Suprapubic skin (tissue), 4 donors: ENCODE results near the gene RAB38. TPM values are rescaled to one million over a fixed set of nuclear protein-coding genes. Genes with fewer than 3 reads are reported as not detected.

Experiments used
- DNase-seq, 2 donors: peaks; one replicate each; pipeline ENCODE4 v3.0.0-alpha.2; 2019; ENCODE audit warnings: low spot score in 2 of 2
- H3K27ac ChIP-seq: fragments of 200-600 bp; sonication (generic); one replicate; pipeline ENCODE4 v1.5.1; 2019
- H3K27me3 ChIP-seq: fragments of 200-600 bp; sonication (generic); one replicate; pipeline ENCODE4 v1.5.1; 2019
- H3K36me3 ChIP-seq: fragments of 200-600 bp; sonication (generic); one replicate; pipeline ENCODE4 v1.5.1; 2019
- H3K4me1 ChIP-seq: fragments of 200-600 bp; sonication (generic); one replicate; pipeline ENCODE4 v1.5.1; 2019
- H3K4me3 ChIP-seq: fragments of 200-600 bp; sonication (generic); one replicate; pipeline ENCODE4 v1.5.1; 2019; ENCODE audit warnings: mild to moderate bottlenecking
- H3K9me3 ChIP-seq: fragments of 200-600 bp; sonication (generic); one replicate; pipeline ENCODE4 v1.5.1; 2019
- CTCF ChIP-seq, 2 donors: fragments of 200-600 bp in 1 of 2; fragments of 450-650 bp in 1 of 2; sonication (generic) in 1 of 2; IDR thresholded peaks; one replicate each; pipeline ENCODE4 v1.5.1; 2016 to 2019; ENCODE audit warnings: antibody characterized with exemption in 2 of 2, mild to moderate bottlenecking in 1 of 2, moderate library complexity in 1 of 2
- EP300 ChIP-seq: sonication (generic); formaldehyde crosslinking; IDR thresholded peaks from one replicate; pipeline ENCODE4 v1.6.1; 2017; ENCODE audit warnings: antibody characterized with exemption
- POLR2A ChIP-seq, 2 donors: fragments of 450-650 bp; IDR thresholded peaks; one replicate each; pipeline ENCODE4 v1.6.1; 2017; ENCODE audit warnings: antibody characterized with exemption in 2 of 2, mild to moderate bottlenecking in 2 of 2, moderate library complexity in 2 of 2
- POLR2AphosphoS5 ChIP-seq, 3 donors: sonication (generic); formaldehyde crosslinking; IDR thresholded peaks; one replicate each; pipeline ENCODE4 v1.6.1; 2017; ENCODE audit warnings: antibody characterized with exemption in 3 of 3
- WGBS: methylation state at CpG from one replicate; pipeline ENCODE4 v1.1.5; 2018; 5-methylcytosine and 5-hydroxymethylcytosine counted together
- total RNA-seq, 4 donors: library from RNA; depleted of rRNA; stranded (reverse); fragments of >200 nt; gene quantifications; one replicate each; pipeline ENCODE4 v1.1.0, GENCODE V29; 2016

The RAB38 gene
- total RNA-seq, 4 donors from 2014 or later = 27.8 to 76.6 (median 48.9) TPM

- H3K27ac ChIP-seq = no peak overlapping the region
- H3K36me3 ChIP-seq = no peaks in the 10 kb centered on the region
Observed at GRCh38 chr11:88204353-88204752, 29.1 kb upstream of the RAB38 start.

GRCh38 chr11:88203604-88204003 lies 28.4 kb upstream of the RAB38 start:
- WGBS = 100% methylated on average over 2 of the region's 2 CpGs
- no peaks in the 10 kb centered on the region for H3K36me3 ChIP-seq
- no peaks in the 10 kb centered on the region for H3K27me3 ChIP-seq
- H3K27ac ChIP-seq = no peak overlapping the region
- H3K4me3 ChIP-seq = no peak overlapping the region
- TF ChIP-seq POLR2A (IDR thresholded peaks at IDR 0.05) = no peak
- no peak for TF ChIP-seq CTCF (IDR thresholded peaks at IDR 0.05)
- no peak for TF ChIP-seq EP300
- no peak for TF ChIP-seq POLR2AphosphoS5 (IDR thresholded peaks at IDR 0.05)
- no peaks in the 10 kb centered on the region for H3K4me1 ChIP-seq
- no peak for DNase-seq
- H3K9me3 ChIP-seq = no peaks in the 10 kb centered on the region

More at GRCh38 chr11:88204353-88204752, 29.1 kb upstream of the RAB38 start:
- Histone ChIP-seq H3K4me1 (no peaks in the 10 kb centered on the region), H3K27me3 (no peaks in the 10 kb centered on the region), H3K4me3 (no peak overlapping the region), H3K9me3 (no peaks in the 10 kb centered on the region)
- WGBS = 90% methylated on average over 3 of the region's 3 CpGs
- no peak for DNase-seq
- TF ChIP-seq POLR2A (IDR thresholded peaks at IDR 0.05) (no peak), POLR2AphosphoS5 (IDR thresholded peaks at IDR 0.05) (no peak), CTCF (IDR thresholded peaks at IDR 0.05) (no peak), EP300 (no peak)

GRCh38 chr11:88202498-88202897 lies 27.3 kb upstream of the RAB38 start:
- no peaks in the 10 kb centered on the region for H3K27me3 ChIP-seq
- H3K36me3 ChIP-seq = no peaks in the 10 kb centered on the region
- TF ChIP-seq CTCF (IDR thresholded peaks at IDR 0.05) (no peak), POLR2A (IDR thresholded peaks at IDR 0.05) (no peak), POLR2AphosphoS5 (IDR thresholded peaks at IDR 0.05) (no peak), EP300 (no peak)
- H3K27ac ChIP-seq = no peak overlapping the region
- H3K4me3 ChIP-seq = no peak overlapping the region
- no peaks in the 10 kb centered on the region for H3K9me3 ChIP-seq
- no peak for DNase-seq
- WGBS = 65% methylated on average over 1 of the region's 1 CpG
- no peaks in the 10 kb centered on the region for H3K4me1 ChIP-seq

GRCh38 chr11:88196393-88196792 lies 21.1 kb upstream of the RAB38 start:
- Histone ChIP-seq H3K36me3 (no peaks in the 10 kb centered on the region), H3K27me3 (no peaks in the 10 kb centered on the region), H3K4me1 (no peaks in the 10 kb centered on the region), H3K4me3 (no peak overlapping the region), H3K27ac (no peak overlapping the region), H3K9me3 (peaks cover 14% of the 10 kb centered on the region)
- no peak for DNase-seq
- TF ChIP-seq POLR2A (IDR thresholded peaks at IDR 0.05) (no peak), EP300 (no peak)

GRCh38 chr11:88195908-88196307 lies 20.7 kb upstream of the RAB38 start:
- Histone ChIP-seq H3K36me3 (no peaks in the 10 kb centered on the region), H3K4me3 (no peak overlapping the region), H3K27ac (no peak overlapping the region), H3K9me3 (peaks cover 14% of the 10 kb centered on the region), H3K4me1 (no peaks in the 10 kb centered on the region), H3K27me3 (no peaks in the 10 kb centered on the region)
- TF ChIP-seq EP300 = no peak
- no peak for TF ChIP-seq POLR2A (IDR thresholded peaks at IDR 0.05)
- TF ChIP-seq CTCF (IDR thresholded peaks at IDR 0.05) = no peak
- TF ChIP-seq POLR2AphosphoS5 (IDR thresholded peaks at IDR 0.05) = no peak
- DNase-seq = no peak

- no peak for DNase-seq
- TF ChIP-seq CTCF (IDR thresholded peaks at IDR 0.05) = no peak
- TF ChIP-seq POLR2A (IDR thresholded peaks at IDR 0.05) = no peak
- TF ChIP-seq POLR2AphosphoS5 (IDR thresholded peaks at IDR 0.05) = no peak
- no peak for TF ChIP-seq EP300
- no peak overlapping the region for H3K4me3 ChIP-seq
- no peaks in the 10 kb centered on the region for H3K27me3 ChIP-seq
- peaks cover 14% of the 10 kb centered on the region for H3K9me3 ChIP-seq
- WGBS = 52% methylated on average over 1 of the region's 1 CpG
- H3K4me1 ChIP-seq = no peaks in the 10 kb centered on the region
- H3K27ac ChIP-seq = no peak overlapping the region
- no peaks in the 10 kb centered on the region for H3K36me3 ChIP-seq
Observed at GRCh38 chr11:88194990-88195389, 19.7 kb upstream of the RAB38 start.
